CD4-positive, alpha-beta T cell treated with Interferon gamma for 1 hour (primary cell): ENCODE measurements around the gene CYB5A.
"Not testable (repeated sequence)": the region's sequence is repeated elsewhere in the genome, so short reads cannot be mapped to it uniquely, and the experiment has no call there.

Experiments used
- DNase-seq: peaks from one replicate; pipeline ENCODE4 v3.0.0-alpha.2; 2020

CYB5A gene

DNA sequence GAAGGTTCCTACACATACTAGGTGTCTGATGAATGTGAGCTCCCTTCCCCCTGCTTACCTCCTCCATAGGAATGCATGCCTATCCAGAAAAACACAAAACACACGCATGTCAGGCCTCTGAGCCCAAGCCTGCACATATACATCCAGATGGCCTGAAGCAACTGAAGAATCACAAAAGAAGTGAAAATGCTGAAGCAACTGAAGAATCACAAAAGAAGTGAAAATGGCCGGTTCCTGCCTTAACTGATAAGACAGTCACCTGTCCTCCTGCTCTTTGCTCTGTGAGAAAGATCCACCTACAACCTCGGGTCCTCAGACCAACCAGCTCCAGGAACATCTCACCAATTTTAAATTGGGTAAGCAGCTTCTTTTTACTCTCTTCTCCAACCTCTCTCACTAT is 1.2 kb upstream of the CYB5A start:
- not testable (repeated sequence) for DNase-seq

DNA sequence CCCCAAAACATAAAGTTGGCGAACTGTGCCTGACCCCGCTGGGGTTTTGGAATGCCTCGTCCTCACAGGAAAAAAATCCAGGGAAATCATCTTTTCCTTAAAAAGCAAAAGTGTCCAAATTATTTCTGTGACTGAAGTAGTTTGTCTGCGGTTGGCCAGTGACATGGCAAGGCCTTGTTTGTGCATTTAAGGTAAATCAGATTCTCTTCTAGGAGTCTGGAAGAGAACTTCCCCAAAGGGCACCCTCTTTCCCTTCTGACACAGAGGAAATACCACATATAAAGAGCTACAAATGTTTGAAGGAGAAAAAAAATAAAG is 737 bp upstream of the CYB5A start:
- no peak for DNase-seq

DNA sequence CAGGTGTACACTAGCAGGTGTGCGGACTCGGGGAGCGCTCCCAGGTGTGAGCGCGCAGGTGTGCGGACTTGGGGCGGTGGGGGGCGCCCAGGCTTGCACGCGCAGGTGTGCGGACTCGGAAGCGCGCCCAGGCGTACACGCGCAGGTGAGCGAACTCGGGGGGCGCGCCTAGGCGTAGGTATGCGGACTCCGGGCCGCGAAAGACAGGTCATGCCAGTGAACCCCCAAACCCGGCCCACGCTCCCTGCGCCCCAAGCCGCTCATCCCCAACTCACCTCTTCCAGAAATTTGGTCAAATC is 342 bp downstream of the CYB5A start:
- DNase-seq: peak; percentile 5

DNA sequence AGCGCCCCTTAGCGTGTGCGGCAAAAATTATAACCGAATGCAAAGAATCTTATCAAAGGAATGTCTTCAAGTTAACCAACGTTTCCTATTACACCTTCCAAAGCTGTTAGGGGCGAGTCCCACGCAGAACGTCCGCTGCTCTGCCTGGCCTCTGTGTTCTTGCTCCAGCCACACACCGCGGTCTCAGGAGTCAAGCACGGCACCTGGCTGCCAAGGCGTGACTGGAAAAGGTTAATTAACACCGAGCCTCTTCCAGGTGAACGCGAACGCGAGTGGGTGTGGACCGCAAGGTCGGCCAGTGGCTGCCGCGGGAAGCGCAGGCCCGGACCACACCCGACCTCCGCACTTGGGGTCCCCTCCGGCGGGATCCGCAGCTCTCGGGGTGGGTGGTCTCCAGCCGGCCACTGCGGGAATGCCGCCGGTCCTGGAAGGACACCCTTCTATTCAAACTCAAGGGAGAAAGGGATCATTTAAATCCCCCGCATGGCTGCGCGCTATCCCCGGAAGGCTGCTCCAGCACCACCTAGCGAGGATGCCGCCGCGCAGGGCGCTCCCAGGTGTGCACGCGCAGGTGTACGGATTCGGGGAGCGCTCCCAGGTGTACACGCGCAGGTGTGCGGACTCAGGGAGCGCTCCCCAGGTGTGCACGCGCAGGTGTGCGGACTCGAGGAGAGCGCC is 830 bp downstream of the CYB5A start:
- DNase-seq: no peak

DNA sequence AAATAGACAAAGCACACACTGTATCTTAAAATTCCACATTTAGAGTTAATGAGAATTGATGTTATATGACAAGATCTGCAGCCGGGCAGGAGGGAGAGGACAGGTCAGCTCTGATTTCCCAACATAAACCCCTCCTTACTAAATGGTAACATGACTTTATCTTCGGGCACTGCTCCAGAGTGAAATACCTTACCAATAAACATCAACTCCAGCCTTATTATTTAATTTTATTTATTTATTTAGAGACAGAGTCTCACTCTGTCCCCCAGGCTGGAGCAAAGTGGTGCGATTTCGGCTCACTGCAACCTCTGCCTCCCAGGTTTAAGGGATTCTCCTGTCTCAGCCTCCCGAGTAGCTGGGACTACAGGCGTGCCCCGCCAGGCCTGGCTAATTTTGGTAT is 1.7 kb downstream of the CYB5A start:
- no peak for DNase-seq

DNA sequence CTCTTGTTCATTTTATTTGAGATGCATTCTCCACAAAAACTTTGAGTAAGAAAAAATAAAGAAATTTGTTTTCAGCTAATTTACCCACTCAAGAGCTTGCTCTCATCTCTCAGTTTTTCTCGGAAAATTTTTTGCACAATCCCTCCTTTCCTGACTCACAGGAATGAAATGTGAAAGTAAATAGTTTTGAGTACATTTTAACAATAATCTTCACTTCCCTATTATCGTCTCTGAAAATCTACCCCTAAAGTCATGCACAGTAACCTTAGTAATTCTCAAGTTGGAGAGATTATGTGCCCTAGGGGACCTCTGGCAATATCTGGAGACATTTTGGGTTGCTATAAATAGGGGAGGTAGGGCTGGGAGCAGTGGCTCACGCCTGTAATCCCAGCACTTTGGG is 2.6 kb downstream of the CYB5A start:
- DNase-seq: no peak

DNA sequence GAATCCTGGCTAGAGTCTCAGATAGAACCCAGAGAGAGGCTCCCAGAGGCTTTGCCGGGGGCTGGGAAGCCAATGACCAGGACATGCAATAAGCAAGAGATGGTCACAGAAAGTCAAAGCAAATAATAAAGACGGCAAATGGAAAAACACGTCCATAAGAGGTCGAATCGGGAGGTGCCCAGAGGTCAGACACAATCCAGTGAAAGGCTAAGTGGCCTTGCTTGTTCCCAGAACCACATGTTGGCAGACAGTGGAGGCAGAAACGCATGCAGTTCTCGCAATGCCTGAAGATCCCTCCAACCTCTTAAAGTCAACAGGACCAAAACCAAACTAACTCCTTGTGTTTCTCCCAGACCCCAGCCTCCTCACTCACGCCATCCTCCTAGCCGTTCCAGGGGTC is 3.0 kb downstream of the CYB5A start:
- DNase-seq: no peak

DNA sequence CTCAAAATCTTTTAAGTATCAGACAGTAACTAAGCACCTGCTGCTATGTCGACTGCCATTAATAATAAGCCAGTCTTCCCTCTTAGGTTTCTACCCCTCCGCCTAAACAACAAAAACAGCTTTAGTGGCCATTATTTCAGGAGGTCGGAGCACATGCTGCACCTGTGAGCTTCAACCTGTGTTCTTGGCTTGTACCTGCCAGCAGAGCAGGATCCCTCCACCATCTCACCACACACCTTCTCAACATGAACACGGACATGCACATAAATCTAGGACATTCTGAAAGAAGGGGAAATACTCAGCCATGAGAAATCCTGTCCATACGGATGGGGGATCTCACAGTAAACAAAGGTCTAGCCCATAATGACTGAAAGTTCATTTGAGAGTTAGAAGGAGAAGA is 3.7 kb downstream of the CYB5A start:
- DNase-seq: no peak

DNA sequence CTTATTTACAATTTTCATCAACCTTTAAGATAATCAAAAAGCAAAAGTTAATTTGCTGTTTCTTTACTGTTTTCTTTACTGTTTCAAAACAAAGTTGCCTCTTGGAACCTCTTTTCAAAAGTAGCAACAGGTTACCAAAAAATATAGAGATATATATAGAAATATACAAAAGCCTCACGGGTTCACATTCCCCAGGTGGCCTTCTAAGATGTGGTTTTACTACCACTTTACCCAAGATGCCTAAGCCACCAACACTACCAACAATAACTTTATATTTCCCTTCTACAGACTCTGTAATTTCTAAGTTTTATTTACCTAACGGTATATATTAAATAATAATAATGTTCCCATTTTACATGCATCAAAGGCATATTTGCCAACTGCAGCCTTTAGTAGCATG is 4.9 kb downstream of the CYB5A start:
- DNase-seq: no peak

DNA sequence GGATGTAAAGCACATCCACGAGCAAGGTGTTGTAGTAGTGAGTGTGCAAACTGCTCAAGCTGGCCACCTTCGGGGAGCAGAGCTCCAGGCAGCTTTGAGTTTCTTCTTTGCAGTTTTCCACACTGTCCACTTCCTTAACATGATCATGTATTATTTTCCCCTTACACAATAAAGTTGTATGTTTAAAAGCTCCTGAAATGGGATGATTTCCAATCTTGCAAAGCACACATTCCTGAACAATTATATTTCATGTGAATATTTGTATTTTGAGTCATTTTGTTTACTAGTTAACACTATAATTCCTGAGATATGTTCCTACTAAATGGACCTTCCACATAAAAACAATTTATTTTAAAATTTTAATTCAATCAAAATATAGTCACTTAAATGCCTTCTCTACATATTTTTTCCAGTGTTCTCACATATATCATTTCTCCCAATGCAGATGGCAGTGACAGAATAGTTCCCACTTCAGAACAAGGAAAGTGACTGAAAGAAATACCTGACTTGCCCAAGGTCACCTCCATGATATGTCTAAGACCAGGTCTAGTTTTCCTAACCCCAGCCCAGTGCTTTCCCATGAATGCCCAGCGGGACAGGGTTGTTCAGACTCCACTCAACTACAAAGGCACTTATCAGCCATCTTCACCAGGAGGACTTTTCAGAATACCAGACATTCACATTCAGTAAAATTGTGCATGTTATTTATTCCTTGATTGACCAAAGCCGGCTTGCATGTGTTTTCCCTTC is 5.5 kb downstream of the CYB5A start:
- no peak for DNase-seq

DNA sequence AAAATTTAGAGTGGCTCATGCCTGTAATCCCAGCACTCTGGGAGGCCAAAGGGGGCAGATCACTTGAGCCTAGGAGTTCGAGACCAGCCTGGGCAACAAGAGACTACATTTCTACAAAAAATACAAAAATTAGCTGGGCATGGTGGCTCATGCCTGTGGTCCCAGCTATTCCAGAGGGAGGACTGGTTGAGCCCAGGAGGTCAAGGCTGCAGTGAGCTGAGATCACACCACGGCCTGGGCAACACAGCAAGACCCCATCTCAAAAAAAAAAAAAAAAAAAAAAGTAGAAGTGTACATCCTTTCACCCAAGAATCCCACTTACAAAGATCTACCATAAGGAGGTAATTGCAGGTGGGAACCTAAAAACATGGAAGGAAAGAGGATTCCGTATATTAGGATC is 6.2 kb downstream of the CYB5A start:
- not testable (repeated sequence) for DNase-seq

DNA sequence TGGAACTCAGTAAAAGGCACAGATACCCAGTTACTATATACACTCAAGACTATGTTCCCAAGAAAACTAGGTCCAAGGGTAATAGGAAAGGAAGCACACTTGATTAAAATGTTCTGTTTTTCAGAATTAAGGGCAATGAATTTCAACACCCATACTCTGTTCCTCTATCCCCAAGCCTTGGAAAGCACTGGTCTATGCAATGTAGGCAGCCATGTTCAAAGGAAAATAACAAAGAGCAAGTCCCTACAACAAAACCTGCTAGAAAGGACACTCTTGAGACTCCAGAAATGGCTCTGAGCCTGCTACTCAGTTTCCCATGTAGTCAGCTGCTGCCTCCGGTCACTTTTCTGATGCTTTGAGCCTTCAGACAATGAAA is 6.8 kb downstream of the CYB5A start:
- DNase-seq: no peak

DNA sequence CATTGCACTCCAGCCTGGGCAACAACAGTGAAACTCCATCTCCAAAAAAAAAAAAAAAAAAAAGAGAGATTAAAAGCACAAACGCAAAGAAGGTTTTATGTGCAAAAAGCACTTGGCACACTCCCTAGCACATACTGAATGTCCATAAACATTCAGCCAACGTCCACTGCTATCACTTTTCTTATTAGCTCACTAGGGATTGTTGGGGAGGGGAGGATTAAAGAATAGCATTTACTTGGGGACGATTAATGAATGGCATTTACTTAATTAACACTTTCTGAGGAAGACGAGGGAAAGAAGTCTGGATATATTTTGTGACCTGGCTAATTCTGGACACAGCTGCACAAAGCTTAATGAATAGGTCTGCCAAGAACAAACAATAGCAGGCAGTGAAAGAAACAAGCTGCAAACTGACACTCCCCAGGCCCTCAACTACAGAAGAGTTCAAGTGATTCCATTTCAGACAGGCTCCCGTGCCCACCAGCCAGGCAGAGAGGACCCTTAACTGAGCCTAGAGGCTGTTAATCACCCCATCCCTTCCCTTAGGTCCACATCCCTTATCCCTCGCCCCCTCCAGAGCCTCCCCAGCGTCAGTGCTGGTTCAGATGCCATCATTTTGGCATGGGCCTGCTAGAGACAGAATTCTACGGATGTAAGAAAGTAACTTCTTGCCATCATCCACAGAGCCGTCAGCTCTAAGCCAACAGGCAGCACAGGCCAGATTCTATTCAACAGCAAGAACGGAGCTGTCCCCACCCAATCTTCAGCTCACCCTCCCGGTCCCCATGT is 7.4 kb downstream of the CYB5A start:
- no peak for DNase-seq

DNA sequence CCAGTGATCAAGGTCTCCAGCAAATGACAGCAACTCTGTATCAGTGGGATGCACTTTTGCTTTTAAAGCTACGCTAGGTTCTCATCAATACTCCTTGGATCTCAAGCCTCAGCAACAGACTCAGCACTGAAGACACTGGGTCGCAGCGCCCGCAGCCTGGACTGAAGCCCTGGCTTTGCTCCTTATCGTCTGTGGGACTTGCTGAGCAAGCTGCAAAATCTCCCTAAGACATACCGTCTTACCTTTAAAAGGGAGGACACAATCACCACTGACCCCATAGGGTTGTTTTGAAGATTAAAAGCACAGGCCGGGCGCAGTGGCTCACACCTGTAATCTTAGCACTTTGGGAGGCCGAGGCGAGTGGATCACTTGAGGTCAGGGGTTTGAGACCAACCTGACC is 8.1 kb downstream of the CYB5A start:
- DNase-seq: no peak

DNA sequence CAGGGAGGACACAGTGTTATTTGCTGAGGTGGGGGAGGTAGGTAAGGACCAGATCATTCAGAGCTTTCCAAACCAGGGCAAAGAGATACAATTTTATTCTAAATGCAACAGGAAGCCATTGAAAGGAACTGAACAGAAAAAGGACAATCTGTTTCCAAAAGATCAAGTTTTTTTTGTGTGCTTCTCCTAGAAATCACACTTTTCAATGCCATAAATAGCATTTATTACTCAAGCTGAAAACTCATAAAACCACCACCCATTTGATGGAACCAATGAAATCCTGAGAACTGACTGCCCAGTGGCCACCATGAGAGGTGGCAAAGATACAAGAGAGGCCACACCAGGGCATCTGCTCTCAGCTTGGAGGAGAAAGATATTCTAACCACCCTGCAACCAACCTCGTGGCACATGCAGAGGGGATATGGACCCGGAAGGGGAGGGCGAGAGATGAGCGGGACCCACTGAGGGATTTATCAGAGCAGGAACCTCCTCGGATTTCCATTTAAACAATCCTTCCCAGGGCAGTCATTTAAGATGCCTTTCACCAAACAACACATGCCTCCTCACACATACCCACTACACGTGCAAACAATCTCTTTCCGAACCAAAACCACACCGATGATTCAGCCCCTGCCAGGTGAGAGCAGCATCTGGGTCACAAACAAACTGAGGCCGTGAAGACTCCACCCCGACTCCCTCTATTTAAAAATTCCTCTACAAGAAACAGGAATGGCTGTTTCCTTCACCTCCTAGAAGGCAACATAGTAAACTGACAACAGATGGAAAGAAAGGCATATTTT is 8.8 kb downstream of the CYB5A start:
- no peak for DNase-seq

DNA sequence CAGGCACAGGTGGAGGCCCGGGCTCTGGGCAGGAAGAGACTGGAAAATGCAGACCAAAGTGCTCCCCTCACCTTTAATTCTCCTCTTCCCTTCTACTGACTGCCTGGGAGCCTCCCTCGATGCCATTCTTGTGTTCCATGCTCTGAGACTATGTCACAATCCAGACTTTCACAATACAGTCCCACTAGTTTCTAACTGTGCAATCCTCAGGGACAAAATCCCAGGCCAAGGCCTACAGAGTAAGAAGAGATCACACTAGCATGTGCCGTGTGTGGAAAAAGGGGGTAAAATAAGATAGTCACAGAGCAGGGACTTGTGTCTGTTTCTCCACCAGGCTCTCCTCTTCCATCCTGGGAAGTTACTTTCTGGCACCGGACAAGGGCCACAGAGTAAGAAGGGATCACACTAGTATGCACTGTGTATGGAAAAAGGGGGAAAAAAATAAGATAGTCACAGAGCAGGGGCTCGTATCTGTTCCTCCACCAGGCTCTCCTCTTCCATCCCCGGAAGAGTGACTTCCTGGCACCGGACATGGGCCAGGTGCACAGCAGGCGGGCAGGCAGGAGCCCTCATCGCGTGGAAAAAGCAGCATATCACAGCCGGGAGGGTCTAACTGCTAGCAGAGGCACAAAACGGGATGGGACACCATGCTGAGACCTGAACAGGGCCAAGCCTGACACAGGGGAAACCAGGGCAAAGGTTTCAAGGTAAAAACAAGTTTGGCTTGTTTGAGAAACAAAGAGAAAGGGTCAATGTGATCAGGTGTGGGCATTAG is 9.6 kb downstream of the CYB5A start:
- no peak for DNase-seq

DNA sequence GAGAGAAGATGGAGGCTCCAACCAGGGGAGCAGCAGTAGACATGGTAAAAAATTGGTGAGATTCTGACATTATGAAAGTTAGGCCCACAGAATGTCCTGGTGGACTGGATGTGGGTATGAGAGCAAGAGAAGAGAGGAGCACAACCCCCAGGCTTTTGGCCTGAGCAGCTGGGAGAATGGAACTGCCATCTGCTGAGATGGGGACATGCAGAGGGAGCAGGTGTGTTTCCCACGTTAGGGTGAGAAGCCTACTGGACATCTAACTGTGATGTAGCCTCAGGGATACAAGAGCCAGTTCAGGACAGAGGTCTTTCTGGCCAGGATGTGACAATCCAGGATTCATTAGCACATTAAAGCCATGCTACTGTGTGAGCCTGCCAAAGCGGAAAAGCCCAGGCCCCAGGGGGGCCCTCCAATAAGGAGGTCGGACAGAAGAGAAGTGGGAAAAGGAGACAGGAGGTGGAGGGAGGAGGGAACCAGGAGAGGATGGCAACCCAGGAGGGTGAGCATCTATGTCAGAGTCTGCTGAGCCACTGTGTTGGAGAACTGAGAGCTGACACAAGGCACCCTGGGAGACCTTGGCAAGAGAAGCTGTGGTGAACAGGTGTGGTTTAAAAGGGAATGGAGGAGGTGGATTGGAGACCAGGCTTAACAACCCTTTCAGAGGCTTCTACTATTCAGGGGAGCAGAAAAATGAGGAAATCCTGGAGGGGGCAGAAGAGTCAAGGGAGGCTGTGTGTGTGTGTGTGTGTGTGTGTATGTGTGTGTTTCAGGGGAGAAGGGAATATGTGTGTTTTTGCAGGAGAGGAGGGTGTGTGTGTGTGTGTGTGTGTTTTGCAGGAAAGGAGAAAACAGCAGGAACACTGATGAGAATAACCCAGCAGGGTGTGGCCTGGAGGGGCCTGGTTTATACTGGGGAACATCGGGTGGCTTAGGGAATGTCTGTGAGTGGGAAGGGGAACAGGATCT is 10.5 kb downstream of the CYB5A start:
- no peak for DNase-seq

DNA sequence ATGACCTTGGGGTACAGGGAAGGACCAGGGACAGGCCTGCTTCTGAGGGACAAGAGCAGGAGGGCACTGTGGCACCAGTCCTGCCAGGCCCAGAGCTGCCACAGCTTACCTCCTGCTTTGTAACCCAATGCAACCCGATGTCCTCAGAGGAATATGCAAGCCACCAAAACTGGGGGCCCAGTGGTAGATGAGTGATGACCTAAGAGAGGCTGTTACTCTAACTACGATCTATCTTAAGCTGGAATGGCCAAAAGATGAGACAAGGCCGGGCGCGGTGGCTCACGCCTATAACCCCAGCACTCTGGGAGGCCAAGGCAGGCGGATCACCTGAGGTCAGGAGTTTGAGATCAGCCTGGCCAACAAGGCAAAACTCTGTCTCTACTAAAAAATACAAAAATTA is 12.8 kb downstream of the CYB5A start:
- DNase-seq: no peak

DNA sequence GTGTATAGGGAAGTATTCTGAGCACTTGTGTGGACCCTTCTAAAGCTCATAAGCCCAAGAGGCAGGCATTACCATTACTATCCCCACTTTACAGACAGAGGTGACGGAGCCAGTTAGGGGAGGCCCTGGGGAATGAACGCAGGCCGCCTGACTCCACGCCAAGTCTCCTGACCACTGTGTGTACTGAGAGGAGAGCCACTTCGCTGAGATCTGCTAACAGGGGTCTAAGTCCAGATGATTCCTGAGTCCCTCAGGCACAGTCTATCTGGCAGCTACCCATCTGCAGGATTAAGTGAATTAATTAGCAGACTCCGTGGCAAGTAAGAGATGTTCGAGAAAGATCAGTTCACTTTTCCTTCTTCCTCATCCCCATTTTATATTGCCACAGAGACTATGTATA is 13.7 kb downstream of the CYB5A start:
- no peak for DNase-seq

DNA sequence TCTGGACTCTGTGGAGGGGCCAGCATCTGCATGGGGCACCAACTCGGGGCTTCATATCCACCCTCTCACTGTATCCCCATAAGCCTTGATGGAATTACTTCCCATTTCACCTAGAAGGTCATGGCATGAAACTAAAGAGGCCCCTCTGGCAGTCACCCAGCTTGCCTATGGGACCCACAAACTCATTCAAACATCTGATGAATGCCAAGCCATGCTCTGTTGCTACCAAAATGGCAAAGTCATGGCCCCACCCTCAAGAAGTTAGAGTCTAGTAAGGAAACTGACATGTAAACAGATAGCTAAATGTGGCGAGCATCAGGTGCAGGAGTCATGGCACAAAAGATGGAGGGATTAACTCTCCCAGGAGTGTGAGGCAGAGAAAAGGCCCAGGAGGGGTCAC is 14.5 kb downstream of the CYB5A start:
- DNase-seq: no peak

DNA sequence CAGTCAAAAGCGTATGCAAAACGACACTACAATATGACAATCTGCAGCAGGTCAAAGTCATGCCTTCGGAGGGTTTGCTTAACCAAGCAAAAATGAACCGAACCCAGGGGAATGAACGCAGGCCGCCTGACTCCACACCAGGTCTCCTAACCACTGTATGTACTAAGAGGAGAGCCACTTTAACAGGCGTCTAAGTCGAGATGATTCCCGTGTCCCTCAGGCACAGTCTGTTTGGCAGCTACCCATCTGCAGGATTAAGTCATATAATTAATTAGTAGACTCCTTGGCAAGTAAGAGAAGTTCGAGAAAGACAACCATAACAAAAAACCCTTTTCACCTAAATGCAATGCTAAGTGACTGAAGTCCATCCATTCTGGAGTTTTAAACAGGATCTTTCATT is 15.2 kb downstream of the CYB5A start:
- DNase-seq: no peak

DNA sequence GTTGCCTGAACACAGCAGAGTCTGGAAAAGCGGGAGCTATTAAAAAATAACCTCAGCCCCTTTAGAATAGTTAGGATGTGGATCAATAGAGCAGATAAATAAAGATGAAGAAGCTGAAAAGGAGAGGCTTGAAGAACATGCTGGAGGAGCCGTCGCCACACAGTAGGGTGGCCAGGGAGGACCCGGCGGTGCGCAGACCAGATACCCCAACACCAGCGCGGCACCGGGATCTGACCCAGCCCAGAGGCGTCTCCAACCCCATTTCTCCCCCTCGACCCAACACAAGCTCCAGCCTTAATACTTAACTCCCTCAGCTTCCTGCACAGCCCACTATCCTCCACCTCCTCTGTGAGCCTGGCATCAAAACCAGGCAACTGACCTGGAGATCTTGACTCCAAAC is 16.0 kb downstream of the CYB5A start:
- DNase-seq: no peak
